GM19328 (cell line): Measurements from ENCODE around the gene TFPI2.

Experiments
- ATAC-seq: cut with Tn5 transposase; IDR thresholded peaks from one replicate; pipeline ENCODE4 v1.9.1; 2021; ENCODE audit warnings: mild to moderate bottlenecking, moderate library complexity; ENCODE audit not compliant: unreplicated experiment

Gene TFPI2

GRCh38 chr7:93860261-93860660, 30.3 kb downstream of the TFPI2 start:
- no peak for ATAC-seq

DNA sequence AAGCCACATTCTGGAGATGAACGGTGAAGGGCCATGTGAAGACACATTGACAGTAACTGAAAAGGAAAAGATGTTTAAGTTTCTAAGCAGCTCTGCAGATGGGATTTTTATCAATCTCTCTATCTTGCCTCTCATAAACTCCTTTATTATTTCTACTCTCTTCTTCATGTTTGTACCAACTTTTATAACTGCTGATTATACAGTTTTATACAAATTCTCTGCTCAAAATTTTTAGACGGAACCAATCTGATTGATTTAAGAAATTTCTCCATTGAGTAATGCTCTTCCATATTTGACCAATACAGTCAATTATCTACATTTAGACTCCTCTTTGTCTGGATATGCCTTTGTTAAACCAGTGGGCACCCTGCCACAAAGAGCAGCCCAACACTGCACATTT, 31.7 kb downstream of the TFPI2 start:
- ATAC-seq, result no peak

DNA sequence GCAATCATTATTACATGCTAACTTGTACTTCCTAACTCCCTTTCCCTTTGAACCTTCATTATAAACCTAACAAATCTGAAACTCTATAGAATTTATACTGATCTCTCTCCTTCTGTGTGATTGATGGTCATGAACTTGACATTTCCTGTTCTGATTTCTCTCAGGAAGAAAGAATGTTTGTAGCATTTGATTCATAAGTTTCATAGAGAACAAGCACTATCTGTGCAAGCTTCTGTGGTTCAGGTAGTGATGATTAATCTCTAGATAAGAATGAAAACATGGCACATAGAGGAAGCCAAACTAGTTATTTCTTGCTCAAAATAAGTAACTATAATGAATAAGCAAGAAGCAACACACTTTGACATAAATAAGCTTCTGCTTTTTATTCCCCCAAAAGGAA, 34.2 kb downstream of the TFPI2 start:
- ATAC-seq, result no peak

- no peak for ATAC-seq
These were observed 34.8 kb downstream of the TFPI2 start for GRCh38 chr7:93855797-93856196.

GRCh38 chr7:93854480-93854879, 36.1 kb downstream of the TFPI2 start:
- no peak for ATAC-seq

GRCh38 chr7:93851536-93851935, 39.0 kb downstream of the TFPI2 start:
- no peak for ATAC-seq

- no peak for ATAC-seq
These were observed 47.3 kb downstream of the TFPI2 start for GRCh38 chr7:93843260-93843659.

DNA sequence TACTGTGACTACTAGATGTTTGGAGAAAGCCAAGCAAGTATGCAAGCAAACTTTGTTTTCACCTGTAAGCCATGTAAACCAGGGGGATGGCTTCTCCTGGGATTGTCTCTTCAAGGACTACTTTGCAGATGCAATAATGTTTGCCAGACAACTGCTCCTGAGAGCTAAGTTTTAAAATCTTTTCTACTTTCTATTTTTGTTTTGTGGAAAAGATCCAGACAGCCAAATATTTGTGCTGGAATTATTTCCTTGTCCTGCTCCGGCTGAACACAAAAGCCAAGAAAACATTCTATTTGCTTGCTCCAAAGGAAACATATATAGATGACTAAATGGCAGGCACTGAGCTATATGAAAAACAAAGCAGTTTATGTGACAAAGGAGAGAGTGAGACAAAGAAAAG, 51.6 kb downstream of the TFPI2 start:
- no peak for ATAC-seq

DNA sequence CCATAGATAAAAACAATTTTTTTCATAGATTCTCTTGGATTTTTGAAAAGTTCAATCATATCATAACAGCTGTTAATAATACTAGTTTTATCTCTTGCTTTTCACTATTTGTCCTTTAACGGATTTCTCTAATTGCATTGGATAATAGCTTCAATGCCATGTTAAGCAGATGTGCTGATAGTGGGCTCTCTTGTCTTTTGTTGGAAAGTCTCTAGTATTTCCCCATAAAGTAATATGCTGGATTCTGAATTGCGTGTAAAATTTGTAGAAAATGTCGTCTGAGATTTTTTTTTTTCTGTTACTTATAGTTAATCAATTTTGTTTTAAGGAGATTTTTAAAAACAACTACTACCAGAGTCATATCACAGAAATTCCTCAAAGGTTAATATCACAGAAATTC, 53.3 kb downstream of the TFPI2 start:
- ATAC-seq, result no peak

DNA sequence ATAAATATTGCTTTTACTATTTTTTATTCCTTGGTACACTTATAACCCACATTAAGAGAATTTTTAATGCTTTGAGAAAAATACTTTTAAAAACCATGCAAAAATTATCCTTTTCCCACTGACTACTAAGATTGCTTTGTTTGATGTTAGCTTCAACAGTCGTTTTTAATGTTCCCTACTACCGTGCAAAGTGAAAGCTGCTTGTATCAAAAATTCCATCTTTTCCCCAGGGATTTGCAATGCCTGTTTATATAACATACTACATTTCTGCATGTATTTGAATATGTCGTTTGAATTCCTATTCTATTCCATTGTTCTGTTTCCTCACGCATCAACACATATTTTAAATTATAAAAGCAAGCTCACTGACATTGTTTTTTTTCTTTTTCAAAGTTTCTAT, 54.4 kb downstream of the TFPI2 start:
- ATAC-seq, result no peak

GRCh38 chr7:93835702-93836101, 54.9 kb downstream of the TFPI2 start:
- no peak for ATAC-seq
